Measurements from ENCODE around the gene NUP133.
A peak's percentile ranks its signal among the peaks of the same experiment; 100 is the strongest.
"Not testable (repeated sequence)": the region's sequence is repeated elsewhere in the genome, so short reads cannot be mapped to it uniquely, and the experiment has no call there.

Gene NUP133

GRCh38 chr1:229526695-229527094, 18.6 kb upstream of the NUP133 start:
- no peak overlapping the region for H3K27ac ChIP-seq
- TF ChIP-seq ZFX (IDR thresholded peaks at IDR 0.05): no peak
- no peak for TF ChIP-seq CTCF (conservative IDR thresholded peaks at IDR 0.05)

DNA sequence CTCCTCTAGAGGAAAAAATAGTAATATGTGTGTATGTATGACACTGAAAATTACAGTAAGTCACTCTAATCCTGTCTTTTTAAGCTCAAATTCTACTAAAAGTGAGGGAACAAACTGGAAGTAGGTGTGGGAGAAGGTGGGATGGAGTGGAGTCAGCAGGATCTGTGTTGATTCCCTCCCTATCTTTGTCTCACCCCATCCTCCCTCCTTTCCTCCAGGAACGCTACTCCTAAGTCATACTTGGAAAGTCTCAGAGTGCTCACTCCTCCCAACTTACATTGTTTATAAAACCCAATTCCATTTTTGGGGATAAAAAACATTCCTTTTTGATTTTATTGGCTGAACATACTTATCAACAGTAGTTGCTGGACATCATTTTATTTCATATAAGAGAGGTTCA, 14.9 kb upstream of the NUP133 start:
- no peak overlapping the region for H3K27ac ChIP-seq
- TF ChIP-seq CTCF (conservative IDR thresholded peaks at IDR 0.05) (no peak), ZFX (IDR thresholded peaks at IDR 0.05) (no peak)

DNA sequence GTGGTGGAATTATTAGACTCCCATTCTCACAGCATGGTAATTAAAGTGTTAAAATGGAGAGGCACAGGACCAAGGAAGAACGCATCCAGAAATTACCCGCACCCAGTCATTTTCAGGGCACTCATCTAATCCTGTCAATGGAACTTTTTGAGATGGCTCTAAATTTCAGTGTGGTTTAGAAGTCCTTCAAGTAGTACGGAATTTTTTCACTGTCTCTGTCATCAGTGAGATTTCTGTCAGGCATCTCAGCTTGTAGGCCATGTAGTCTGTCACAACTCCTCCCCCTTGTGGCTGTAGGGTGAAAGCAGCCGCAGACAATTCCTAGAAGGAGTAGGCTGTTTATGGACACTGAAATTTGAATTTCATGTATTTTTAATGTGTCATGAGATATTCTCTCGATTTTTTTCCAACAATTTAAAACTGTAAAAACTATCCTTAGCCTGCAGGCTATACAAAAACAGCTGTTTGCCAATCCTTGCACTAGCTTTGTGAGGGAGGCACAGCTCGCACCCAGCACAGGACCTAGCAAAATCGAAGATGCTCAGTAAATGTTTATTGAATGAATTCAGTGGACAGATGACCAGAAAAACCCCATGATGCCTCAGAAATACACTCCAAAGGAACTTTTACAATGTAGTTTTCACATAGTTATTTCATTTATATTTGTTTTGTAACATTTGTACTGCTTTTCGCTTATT, 6.6 kb upstream of the NUP133 start:
- H3K27ac ChIP-seq: no peak overlapping the region
- TF ChIP-seq CTCF (conservative IDR thresholded peaks at IDR 0.05) (peak; percentile 92), ZFX (IDR thresholded peaks at IDR 0.05) (no peak)

GRCh38 chr1:229511625-229512024, 3.5 kb upstream of the NUP133 start:
- not testable (repeated sequence) for H3K27ac ChIP-seq

GRCh38 chr1:229511201-229511600, 3.1 kb upstream of the NUP133 start:
- H3K27ac ChIP-seq: not testable (repeated sequence)

DNA sequence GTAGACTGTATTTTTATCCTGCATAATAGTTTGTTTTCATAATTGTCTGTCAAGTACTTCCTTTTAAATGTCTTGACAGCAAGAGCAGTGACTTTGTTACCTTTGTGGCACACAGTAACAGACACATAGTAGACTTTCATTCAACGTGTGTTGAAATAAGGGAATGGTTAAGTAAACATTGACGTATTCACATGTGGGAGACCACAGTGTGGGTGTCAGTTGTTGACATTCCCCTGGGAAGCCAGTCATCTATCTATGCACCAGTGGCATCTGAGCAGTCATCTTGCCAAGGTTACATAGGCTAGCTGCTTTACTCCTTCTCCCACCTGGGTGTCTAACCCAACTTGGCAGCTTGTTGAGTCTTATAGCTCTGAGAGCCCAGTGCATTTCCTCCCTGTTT, 1.4 kb upstream of the NUP133 start:
- TF ChIP-seq ZFX (IDR thresholded peaks at IDR 0.05): no peak
- TF ChIP-seq CTCF (conservative IDR thresholded peaks at IDR 0.05): no peak

DNA sequence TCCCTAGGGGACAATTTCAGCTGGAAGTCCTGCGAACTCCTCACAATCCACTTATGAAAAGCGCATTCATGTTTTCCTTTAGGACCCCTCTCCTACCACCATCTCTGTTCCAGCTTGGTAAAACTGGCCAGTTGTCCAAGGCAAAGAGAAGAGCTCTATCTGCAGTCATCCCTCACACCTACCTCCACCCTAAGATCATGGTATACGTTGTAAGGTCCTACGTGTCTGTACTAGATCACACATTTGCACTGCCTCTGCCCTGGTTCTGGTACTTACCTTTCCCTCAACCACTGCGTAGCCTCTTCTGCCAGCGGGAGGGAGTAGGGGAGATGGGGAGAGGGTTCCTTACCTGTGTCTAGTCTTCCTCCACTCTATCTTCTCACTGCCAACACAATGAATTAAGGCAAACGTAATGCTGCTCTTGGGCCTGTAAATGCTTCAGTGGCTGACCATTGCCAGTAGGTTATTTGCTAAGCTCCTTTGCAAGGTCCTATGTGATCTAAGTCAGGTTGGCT, 739 bp upstream of the NUP133 start:
- TF ChIP-seq ZFX (IDR thresholded peaks at IDR 0.05) (no peak), CTCF (conservative IDR thresholded peaks at IDR 0.05) (no peak)
- H3K27ac ChIP-seq: peak overlapping the region; percentile 82

More for the DNA sequence above, 1.4 kb upstream of the NUP133 start:
- H3K27ac ChIP-seq: peak overlapping the region; percentile 82; the same call in 1 of the 2 replicates

DNA sequence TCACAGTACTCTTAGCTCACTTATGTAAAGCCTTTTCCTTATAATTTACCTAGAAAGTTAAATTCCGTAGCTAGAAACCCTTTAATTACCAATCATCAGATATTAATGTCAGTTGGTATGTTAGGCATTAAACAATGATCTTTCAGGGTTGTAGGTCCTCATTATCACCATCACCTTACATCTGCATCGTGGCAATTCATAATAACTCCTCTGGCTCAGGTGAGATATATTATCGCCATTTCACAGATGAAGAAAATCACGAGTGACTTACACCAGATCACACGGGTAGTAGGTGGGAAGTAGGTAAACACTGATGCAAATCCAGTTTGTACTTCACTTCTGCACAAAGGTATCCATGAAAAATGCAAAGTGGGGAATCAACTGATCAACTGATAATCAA, 639 bp downstream of the NUP133 start:
- TF ChIP-seq ZFX (IDR thresholded peaks at IDR 0.05): no peak
- TF ChIP-seq CTCF (conservative IDR thresholded peaks at IDR 0.05): no peak
- peak overlapping the region; percentile 82 for H3K27ac ChIP-seq
